ENCODE results near the gene C1orf159.

Gene C1orf159

DNA sequence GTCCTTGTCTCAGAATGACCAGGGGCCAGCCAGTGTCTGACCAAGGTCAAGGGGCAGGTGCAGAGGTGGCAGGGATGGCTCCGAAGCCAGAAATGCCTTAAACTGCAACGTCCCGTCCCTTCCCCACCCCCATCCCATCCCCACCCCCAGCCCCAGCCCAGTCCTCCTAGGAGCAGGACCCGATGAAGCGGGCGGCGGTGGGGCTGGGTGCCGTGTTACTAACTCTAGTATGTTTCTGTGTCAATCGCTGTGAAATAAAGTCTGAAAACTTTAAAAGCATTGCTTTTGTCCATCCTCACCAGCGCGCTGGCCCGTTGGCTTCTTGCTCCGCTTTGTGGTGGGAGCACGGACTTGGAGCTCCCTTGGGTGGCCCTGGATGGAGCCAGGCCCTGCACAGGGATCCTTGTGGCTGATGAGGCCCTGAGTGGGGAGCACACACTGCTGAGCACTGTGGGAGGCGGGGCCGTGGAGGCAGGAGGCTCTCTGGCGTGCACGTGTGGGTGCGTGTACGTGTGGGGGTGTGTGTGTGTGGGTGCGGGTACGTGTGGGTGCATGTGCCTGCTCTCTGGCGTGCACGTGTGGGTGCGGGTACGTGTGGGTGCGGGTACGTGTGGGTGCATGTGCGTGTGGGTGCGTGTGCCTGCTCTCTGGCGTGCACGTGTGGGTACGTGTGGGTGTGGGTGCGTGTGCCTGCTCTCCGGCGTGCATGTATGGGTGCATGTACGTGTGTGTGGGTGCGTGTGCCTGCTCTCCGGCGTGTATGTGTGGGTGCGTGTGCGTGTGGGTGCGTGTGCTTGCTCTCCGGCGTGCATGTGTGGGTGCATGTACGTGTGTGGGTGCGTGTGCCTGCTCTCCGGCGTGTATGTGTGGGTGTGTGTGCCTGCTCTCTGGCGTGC lies 59.8 kb downstream of the C1orf159 start:
- TF ChIP-seq, protein P1, sequence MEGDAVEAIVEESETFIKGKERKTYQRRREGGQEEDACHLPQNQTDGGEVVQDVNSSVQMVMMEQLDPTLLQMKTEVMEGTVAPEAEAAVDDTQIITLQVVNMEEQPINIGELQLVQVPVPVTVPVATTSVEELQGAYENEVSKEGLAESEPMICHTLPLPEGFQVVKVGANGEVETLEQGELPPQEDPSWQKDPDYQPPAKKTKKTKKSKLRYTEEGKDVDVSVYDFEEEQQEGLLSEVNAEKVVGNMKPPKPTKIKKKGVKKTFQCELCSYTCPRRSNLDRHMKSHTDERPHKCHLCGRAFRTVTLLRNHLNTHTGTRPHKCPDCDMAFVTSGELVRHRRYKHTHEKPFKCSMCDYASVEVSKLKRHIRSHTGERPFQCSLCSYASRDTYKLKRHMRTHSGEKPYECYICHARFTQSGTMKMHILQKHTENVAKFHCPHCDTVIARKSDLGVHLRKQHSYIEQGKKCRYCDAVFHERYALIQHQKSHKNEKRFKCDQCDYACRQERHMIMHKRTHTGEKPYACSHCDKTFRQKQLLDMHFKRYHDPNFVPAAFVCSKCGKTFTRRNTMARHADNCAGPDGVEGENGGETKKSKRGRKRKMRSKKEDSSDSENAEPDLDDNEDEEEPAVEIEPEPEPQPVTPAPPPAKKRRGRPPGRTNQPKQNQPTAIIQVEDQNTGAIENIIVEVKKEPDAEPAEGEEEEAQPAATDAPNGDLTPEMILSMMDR (IDR thresholded peaks at IDR 0.05; ENCODE audit: low read length, missing control alignments) = no peak
- H3K4me3 ChIP-seq (replicated peaks; ENCODE audit: low read depth, low read length) = no peak overlapping the region
- no peak for DNase-seq (ENCODE audit: low read depth)

DNA sequence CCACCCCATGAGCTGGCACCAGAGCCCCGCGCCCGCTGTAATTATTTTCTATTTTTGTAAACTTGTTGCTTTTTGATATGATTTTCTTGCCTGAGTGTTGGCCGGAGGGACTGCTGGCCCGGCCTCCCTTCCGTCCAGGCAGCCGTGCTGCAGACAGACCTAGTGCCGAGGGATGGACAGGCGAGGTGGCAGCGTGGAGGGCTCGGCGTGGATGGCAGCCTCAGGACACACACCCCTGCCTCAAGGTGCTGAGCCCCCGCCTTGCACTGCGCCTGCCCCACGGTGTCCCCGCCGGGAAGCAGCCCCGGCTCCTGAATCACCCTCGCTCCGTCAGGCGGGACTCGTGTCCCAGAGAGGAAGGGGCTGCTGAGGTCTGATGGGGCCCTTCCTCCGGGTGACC lies 60.9 kb downstream of the C1orf159 start:
- TF ChIP-seq, protein P1 (IDR thresholded peaks at IDR 0.05; ENCODE audit: low read length, missing control alignments) = no peak
- no peak overlapping the region for H3K4me3 ChIP-seq (replicated peaks; ENCODE audit: low read depth, low read length)
- no peak for DNase-seq (ENCODE audit: low read depth)

DNA sequence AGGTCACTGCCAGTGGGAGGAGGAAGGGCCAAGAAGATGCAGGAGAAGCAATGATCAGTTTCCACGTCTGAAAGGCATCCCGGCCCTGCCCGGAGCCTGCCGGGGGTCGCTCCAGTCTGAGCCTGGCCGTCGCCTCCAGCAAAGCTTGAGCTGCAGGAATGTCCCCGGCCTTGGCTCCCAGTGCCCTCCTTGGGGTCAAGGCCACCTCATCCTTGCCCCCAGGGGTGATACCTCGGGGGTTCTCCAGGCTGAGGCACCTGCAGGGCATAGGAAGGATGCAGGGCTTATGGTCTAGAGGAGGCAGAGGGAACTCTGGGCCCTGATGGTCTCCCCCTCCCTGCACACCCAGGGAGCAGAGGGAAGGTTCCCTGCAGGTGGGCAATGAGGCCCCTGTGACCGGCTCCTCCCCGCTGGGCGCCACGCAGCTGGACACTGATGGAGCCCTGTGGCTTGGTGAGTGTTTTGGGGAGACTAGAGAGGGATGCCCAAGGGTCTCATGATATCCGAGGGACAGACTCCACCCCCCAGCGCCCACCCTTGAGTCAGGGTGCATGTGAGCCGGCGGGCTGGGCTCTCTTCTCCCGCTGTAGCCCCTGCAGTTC lies 61.7 kb downstream of the C1orf159 start:
- no peak overlapping the region for H3K4me3 ChIP-seq (replicated peaks; ENCODE audit: low read depth, low read length)
- TF ChIP-seq, protein P1 (IDR thresholded peaks at IDR 0.05; ENCODE audit: low read length, missing control alignments) = no peak
- DNase-seq (ENCODE audit: low read depth) = no peak

DNA sequence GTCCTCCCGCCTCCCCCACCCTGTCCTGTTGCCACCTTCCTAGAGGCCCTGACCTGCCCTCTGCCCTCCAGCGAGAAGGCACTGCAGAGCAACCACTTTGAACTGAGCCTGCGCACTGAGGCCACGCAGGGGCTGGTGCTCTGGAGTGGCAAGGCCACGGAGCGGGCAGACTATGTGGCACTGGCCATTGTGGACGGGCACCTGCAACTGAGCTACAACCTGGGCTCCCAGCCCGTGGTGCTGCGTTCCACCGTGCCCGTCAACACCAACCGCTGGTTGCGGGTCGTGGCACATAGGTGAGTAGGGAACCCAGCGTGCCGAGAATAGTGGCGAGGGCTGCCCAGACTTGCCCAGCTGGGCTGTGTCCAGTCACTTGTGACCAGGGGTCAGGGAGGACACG lies 62.2 kb downstream of the C1orf159 start:
- TF ChIP-seq, protein P1 (IDR thresholded peaks at IDR 0.05; ENCODE audit: low read length, missing control alignments) = no peak
- DNase-seq (ENCODE audit: low read depth) = no peak
- no peak overlapping the region for H3K4me3 ChIP-seq (replicated peaks; ENCODE audit: low read depth, low read length)

DNA sequence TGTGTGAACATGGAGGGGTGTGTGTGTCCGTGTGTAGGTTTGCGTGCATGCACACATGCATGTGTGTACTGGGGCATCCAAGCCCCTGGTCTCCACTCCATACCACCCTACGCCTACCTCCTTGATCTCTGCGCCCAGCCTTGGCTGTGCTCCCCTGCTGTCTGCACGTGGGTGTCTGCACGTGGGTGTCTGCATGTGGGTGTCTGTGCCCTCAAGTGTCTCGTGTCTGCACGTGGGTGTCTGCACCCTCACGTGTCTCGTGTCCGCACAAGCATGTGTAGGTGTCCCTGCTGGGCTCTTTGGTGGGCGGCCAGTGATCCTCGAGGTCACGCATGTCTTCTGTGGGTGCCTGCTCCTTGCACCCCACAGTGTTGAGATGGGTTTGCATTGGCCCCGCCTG lies 62.9 kb downstream of the C1orf159 start:
- no peak overlapping the region for H3K4me3 ChIP-seq (replicated peaks; ENCODE audit: low read depth, low read length)
- no peak for DNase-seq (ENCODE audit: low read depth)
- TF ChIP-seq, protein P1 (IDR thresholded peaks at IDR 0.05; ENCODE audit: low read length, missing control alignments) = no peak

DNA sequence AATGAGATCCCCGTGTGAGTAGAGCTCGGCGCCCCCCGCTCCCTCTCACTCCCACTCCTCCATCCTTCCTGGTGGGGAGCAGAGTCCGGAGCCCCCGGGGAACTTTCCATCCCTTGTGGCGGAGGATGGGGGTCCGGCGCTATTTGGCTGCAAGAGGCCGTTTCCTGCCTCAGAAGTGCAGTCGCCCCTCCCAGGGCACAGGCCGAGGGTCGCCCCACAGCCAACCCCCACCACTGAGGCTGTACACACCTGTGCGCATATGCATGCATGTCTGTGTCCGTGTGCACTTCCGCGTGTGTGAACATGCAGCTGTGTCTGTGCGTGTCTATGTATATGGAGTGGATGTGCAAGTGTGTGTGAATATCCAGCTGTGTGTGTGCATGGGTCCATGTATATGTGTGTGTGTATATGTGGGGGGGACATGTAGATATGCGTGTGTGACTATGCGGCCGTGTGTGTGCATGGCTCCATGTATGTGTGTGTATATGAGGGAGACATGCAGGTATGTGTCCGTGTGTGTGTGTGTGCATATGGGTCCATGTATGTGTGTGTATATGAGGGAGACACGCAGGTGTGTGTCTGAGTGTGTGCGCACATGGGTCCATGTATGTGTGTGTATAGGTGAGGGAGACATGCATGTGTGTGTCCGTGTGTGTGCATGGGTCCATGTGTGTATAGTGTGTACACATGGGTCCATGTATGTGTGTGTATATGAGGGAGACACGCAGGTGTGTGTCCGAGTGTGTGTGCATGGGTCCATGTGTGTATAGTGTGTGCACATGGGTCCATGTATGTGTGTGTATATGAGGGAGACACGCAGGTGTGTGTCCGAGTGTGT lies 63.7 kb downstream of the C1orf159 start:
- TF ChIP-seq, protein P1 (IDR thresholded peaks at IDR 0.05; ENCODE audit: low read length, missing control alignments) = no peak
- DNase-seq (ENCODE audit: low read depth) = no peak
- H3K4me3 ChIP-seq (replicated peaks; ENCODE audit: low read depth, low read length) = no peak overlapping the region

Measured in fibroblast of pulmonary artery (primary cell).